T-helper 2 cell treated with Interferon-gamma antibody and Interleukin-4, amounts not matched to agents 100 ng/mL and 5 ng/mL, for 36 hours (primary cell): ENCODE measurements around the gene PGM1. TPM values are rescaled to one million over a fixed set of nuclear protein-coding genes. Genes with fewer than 3 reads are reported as not detected.

ENCODE experiments used
- intact Hi-C: fragments of 100-400 bp; cut with micrococcal nuclease; formaldehyde crosslinking; loops from one replicate; pipeline ENCODE4 v1.15.1; 2023
- total RNA-seq: library from RNA; stranded (reverse); gene quantifications from 2 replicates; pipeline ENCODE4 v1.2.3, GENCODE V29; 2022

The PGM1 gene
- total RNA-seq, 1 donor from 2014 or later: 49.8 TPM

DNA sequence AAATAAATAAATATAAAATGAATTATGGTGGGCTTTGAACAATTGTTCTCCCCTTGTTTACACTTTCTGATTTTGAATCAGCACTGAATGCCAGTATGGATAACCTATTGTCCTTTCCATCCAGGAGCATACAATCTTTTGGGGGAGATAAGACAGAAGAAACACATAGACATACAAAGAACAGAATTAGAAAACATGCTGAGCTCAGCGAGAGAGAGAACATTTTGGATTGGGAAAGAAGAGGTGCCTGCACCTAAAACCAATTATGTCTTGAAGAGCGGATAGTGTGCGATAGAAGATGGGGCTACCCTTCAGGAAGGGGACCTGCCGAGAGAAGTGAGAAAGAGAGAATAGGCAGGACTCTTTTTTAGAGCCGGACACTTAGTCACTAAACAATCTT, 6.6 kb downstream of the PGM1 start:
- intact Hi-C loops: loop anchor here (10.0 kb wide), 1 partner anchor 175 kb away; the partner anchor contains the start of gene ROR1

DNA sequence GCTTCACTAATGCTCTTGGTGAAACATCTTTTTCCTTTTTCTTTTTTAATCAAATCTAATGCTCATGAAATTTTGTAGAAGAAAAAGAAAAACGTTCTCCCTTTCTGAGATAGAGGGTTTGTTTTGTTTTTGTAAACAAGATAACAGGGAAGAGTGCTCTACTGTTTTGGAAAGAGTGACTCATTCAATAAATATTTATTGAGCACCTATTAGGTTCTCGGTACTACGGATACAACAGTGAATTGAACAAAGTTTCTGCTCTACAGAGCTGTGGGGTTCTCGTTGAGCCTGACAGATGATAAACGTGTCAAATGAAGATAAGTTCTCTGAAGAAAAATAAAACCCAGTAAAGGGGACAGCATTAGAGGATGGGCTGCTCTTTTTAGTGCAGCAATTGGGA, 7.0 kb downstream of the PGM1 start:
- intact Hi-C loops: no loop called here

DNA sequence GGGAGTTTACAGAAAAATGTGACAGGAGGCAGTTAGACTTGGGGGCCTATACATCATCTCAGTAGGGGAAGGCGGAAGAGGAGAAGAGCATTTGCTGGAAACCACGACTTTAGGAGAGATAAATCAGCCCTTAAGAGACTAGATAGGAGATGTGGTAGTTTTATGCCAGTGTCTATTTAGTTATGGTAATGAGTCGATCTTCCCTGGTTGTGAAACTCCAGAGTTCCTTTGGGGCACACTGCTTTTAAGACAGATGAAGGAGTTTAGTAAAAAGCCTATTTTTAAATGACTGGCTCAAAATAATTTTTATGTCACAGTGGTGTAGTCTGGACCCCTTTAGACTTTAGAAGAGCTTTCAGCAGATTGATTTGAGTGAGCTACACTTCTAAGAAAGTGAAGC, 7.8 kb downstream of the PGM1 start:
- intact Hi-C loops: no loop called here

DNA sequence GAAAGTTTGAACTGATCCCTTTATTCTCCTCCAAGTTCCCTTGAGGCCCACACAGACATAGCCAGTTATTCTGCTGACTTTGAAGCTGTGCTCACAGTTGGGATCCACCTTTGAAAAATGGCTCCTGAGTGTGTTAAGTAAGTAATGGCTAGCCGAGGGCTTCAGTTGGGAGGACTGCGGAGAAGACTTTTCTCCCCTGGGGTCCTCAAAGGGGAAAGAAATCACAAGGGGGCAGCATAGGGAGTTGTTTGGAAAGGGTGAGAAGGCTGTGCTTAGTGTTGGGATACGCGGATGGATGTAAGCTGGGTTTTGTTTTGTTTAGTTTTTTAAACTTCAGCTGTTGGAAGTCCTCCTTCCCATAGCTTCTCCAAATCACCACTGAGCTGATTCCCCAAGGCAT, 8.3 kb downstream of the PGM1 start:
- intact Hi-C loops: no loop called here

DNA sequence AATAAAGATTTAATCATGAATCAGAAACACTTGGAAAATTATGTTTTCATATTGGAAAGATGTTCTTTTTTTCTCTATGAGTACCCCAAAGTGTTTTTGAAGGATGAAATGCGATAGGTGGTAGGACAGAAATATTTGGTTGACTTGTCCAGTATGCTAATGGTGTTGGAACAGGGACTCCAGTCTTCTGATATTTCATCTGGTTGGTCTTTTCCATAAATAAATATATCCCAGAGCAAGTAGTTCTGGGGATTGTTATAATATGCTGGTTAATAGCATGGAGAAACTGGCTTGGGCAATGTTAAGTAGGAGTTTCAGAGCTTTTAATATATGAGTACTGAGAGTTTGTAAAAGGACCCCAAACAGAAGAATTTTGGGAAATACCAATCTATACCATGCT, 8.7 kb downstream of the PGM1 start:
- intact Hi-C loops: no loop called here

DNA sequence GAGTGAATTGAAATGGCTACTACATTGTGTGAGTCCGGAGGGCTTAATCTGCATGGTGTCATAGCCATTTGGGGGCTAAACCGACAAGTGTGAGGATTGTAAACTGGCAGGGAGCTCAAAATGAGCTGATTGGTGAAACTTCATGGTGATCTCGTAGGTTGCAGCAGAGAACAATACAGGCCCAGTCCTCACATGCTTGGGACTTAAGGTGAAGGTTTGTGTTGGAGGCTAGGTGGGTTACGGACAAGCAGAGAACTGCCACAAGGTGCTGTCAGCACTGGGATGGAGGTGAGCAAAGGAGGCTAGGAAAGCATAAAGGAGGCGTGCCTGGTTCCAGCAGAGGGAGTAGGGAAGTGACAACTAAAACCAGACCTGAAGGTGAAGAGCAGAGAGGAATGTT, 9.4 kb downstream of the PGM1 start:
- intact Hi-C loops: no loop called here

DNA sequence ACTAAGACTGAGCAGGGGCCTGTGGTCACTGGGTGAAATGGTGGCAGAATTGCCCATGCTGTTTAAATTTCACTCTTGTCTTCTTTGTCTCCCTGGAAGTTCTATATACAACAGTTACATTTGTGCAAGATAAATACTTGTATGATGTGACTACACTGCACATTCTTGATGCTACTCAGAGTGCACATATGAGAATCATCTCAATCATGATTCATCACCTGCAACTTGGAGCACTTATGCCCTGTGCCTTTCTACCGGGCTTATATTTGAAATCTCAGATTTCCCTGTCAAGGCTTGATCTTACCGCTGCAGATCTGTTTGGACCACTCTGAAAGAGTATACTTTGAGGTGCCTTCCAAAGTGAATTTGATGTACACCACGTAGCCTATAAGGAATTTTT, 10.6 kb downstream of the PGM1 start:
- intact Hi-C loops: no loop called here

DNA sequence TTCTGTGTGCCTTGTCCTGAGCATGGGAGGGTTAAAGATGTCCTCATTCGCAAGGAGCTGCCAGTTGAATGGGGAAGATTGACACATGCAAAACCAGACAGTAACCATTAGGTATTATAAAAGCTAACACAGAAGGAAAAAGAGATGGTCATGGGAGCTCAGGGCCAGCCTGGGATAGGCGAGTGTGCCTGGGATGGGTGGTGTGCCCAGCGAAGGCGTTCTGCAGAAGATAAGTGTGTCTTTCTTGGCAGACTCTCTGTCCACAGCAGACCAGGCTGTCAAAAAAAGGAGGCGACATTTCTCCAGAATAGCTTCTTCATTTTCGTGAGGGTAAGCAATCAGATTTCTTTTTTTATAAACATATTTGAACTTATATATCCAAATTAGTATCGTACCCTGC, 14.1 kb downstream of the PGM1 start:
- intact Hi-C loops: no loop called here

DNA sequence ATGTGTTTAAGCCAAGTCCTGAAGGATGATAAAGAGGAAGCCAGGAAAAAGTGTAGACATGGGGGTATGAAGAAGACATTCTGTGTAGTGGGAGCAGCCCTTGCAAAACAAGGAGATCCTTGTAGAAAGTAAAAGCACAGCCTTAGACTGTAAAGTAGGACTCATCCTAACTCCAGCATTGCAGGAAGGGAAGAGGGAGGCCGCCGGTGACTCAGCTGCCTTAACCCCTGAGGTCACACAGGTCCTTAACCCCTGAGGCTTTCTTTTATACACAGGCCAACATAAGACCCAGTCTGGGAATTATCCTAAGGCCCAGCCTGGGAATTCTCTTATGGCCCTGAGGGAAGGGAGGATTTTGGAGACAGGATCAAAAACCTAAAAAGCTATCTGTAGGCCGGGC, 18.0 kb downstream of the PGM1 start:
- intact Hi-C loops: no loop called here

DNA sequence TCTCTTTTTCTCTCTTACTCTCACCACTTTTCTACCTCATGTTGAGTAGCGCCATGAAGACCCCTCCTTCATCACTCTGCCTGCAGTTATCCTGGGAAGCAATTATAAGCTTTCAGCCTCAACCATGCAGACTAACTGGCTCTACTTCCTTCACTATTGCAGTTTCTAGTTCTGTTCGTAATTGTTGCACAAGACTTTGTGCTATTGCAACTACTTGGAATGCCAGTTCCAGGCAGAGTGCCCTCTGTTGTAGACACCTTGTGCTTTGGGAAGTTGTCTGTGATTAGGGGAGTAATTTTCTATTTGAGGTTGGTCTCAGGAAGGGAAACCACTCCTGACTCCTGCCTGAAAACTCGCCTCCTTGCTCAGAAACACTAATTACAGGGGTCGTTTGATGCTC, 19.4 kb downstream of the PGM1 start:
- intact Hi-C loops: no loop called here

DNA sequence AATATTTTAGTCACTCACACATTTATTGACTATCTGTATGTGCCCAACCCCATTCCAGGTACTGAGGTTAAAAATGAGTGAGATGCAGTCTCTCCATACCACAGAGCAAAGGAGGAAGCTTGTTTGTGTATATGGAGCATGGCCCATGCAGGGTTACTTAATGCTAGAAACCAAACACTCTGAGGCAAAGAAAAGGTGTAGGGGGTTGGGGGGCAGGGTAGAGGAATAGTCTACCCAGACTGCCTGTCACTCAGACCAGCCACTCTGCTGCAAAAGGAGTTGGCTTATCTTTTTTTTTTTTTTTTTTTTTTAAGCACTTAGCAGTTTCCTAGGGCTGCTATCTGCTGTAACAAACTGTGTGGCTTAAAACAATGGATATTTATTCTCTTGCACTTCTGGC, 19.8 kb downstream of the PGM1 start:
- intact Hi-C loops: no loop called here

DNA sequence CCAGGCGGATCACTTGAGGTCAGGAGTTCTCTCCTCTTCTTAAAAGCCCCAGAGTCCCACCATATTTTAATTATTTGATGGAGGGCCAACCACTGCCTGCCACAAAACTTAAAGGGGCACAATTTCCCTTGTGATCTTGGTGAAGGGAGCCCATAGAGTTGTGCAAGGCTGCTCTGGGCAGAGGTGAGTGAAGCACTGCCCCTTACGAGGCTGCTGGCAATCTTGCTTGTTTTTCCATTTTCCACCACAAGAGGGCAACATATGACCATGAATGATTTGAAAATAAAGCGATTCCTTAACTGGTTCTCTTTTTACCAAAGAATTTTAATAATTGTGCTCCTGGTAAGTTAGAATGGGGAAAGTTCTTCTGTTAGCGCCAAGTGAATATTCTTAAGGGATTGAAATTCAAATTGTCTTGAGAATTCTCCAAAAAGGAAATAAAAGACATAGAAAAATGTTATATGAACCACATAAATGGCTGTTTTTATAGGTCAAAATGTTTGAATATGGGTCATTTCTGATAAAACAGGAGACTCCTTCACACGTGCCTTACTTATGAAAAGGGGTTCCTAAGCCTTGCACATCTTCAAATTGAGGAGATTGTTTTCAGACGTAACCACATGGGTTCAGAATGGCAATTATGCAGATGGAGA, 22.7 kb downstream of the PGM1 start:
- intact Hi-C loops: loop anchor here (1.0 to 5.0 kb wide), 5 partner anchors 23 to 630 kb away; partner anchors contain the start of gene PGM1

DNA sequence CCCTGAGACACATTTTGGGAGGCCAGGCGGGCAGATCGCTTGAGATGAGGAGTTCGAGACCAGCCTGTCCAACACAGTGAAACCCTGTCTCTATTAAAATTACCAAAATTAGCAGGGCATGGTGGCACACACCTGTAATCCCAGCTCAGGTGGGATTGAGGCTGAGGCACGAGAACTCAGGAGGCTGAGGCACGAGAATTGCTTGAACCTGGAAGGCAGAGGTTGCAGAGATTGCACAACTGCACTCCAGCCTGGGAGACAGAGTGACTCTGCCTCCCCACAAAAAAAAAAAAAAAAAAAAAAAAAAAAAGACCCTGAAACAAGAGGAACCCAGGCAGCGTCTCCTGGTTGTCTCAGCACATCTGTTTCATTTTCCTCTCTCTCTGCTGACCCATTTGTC, 24.2 kb downstream of the PGM1 start:
- intact Hi-C loops: loop anchor here (5.0 kb wide), 1 partner anchor 300 kb away; no protein-coding TSS in a partner anchor

DNA sequence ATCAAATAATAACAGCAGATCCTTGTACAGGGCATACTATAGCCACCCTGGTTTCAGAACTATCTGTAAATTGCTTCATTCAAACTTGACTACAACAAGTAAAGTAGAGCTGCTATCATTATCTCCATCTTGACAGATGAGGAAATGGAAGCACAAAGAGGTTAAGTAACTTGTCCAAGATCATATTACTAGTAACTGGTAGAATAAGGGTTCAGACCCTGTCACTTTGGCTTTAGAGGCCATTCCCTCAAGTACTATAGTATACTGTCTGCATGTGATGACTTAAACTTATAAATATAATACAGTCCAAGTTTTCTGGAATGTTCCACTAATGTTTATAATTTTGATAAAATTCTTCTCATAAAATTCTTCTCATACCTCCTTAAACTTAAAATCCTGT, 24.8 kb downstream of the PGM1 start:
- intact Hi-C loops: loop anchor here (5.0 kb wide), 1 partner anchor 299 kb away; no protein-coding TSS in a partner anchor

DNA sequence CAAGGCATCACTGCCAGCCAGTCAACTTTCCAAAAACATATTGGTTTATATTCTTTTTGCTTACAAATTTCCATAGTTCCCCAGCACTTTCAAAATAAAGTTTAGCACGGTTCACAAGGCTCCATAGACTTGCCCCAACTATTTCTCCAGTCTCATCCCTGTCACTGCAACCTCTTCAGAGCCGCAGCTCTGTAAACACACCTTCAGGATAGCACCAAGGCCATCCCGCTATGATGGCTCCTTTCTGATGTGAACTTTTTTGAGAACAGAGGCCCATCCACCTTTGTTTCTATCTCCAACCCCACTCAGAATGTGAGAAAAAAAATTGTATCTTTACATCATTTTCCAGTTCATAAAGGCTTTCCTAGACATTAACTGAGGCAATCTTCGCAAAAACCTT, 26.3 kb downstream of the PGM1 start:
- intact Hi-C loops: loop anchor here (5.0 kb wide), 1 partner anchor 298 kb away; no protein-coding TSS in a partner anchor

DNA sequence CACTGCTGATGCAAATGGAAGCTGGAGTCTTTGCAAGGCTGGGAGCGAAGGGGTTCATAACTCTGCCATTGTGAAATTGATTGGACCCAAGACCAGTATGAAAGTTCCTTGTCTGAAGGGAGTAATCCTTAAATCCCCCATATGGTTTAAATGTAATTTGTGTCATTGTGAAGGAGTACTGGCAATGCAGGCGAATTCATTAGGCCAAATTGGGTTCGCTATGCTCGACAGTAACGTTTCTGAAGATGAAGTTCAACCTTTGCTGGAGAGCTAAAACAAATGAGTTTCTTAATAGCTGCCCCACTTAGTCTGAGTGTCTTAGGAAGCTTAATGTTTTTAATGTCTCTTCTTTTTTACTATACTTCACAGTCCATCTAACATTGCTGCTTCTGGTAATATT, 27.5 kb downstream of the PGM1 start:
- intact Hi-C loops: no loop called here

DNA sequence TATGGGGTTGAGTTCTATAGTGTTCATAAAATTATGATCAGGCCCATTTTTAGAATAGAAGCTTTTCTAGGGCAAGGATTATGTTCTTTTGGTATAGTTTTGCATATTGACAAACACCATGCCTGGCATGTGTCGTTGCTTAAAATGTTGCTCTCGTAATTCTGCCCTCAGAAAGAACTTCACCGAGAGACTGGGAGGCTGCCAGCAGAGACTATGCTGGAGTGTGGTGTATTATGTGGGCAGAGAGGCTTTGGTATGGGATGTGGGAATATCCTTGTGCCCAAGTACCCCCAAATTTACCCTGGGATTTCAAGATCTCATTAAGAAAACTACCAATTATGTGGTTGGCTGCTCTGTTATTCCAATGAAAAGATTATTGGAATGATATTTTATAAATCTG, 27.9 kb downstream of the PGM1 start:
- intact Hi-C loops: no loop called here

DNA sequence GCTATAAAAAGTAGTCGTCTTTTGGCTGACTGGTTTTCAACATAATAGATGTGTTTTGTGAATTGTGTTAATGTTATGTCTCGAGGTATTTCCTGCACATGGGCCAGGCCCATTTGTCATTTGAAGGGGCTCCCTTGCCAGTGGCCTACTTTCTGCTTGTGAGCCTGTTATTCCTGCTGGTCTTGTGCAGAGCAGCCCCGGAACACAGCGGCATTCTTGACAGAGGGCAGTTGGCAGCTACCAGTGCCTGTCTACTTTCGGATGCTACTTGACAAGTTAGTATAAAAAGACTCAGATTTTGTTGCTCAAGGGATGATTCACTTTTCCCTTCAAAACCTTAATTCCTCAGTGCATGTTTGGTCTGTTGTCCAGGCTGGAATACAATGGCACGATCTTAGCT, 28.5 kb downstream of the PGM1 start:
- intact Hi-C loops: no loop called here

DNA sequence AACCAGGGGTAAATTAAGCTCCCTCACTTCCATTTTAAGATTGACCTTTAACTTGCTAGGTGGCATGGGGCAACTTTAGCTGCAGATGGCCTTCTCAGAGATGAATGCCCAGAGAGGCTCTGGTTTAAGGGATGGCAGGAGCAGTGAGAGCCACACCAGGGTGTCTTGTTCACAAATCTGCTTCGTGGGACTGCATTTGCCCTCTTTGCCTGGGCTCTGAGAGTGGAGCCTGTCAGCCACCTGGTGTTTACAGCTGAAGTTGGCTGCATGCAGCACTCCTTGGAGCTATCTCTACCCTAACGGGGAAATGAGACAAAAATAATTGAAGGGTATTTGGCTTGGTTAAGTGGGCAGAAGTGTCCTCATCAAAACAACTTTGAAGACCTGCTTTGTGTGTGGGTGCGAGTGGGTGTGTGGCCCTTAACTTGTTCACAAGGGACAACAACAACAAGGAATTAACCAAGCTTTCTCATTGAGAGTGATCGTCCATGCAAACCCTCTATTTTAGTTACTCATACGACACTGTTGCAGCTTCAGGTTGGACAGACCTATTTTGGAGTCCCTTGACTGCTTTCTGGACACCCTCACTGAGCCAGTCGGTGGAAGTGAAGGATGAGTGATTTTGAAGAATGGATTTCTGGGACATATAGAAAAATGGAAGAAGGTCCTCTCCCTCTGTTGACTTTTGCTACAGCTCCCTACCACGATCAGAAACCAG, 29.8 kb downstream of the PGM1 start:
- intact Hi-C loops: no loop called here

DNA sequence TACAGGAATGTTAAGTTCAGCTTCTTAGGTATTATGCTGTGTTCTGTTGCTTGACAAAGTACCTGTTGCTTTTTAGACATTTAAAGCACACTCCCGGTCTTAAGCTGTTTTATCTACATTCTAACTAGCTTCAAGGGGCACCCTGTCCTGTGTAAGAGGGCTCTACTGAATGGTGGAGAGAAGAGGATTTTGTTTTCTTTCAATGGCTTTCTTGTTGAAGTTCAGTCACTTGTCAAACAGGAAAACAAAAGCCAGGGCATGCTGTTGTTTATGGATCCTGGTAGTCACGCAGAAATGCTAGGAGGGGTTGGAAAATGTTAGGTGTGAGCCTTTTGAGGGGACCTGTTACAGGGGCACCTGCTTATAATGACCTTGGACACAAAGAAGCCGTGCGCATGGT, 30.7 kb downstream of the PGM1 start:
- intact Hi-C loops: no loop called here

DNA sequence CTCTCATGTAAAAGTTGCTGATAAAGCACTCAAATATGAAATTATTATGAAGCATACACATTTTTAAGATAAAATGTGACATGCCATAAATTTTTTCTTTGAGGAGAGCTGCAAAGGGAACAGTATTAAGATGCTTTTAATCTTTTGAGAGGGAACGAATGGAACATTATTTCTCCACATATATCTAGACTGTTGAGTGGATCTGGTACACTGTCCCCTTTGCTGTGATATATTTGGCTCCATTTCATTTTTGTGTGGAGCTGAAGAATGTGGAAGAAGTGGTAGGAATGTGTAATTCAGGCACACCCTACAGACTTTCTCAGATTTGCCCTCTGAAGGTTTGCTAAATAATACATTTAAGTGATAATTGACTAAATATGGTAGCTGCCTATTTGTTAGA, 31.7 kb downstream of the PGM1 start:
- intact Hi-C loops: no loop called here

DNA sequence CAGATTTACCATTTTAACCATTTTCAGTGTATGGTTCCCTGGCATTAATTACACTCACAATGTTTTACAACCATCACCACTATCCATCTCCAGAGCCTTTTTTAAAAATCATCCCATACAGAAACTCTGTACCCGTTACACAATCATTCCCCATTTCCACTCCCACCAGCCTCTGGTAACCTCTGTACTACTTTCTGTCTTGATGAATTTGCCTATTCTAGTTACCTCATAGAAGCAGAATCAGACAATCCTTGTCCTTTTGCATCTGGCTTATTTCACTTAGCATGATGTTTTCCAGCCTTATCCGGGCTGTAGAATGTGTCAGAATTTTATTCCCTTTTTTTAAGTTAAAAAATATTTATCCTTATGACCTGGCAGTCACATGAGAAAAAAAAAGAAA, 33.0 kb downstream of the PGM1 start:
- intact Hi-C loops: no loop called here

DNA sequence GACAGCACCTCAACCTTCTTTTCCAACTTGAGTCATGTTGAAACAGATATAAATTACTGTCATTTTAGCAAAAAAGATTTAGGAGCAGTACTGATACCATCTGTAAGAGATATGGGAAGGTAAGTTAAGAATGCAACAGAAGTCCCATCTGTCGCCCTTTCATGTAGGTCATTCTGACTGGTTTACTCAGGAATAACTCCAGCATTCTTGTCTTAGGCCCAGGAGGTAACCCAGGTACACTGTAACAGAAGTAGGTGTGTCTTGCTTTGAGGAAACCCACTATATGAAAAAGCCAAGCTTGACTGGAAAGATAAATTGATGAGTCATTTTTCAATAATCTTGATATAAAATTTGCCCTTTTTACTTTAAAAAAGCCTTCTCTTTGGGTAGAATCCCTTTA, 35.4 kb downstream of the PGM1 start:
- intact Hi-C loops: no loop called here
